Measurements from ENCODE around the gene CFAP54.

The CFAP54 gene

DNA sequence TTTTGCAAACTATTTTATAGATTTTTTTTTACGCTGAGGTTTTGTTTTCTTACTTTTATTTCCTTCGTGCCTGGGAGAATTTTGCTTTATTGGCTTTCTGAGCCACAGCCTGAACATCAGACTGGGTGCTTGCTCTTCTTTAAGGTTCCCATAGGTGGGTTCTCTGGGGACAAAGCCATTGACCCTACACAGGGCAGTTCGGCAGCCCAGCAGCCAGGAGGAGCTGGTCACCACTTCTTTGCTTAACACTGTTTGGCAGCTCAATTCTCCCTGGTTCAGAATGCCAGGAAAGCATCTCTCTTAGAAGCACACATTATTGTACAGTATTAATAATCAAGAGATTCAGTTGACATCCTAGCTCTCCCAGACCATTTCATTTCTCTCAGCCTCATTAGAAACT is 276.9 kb downstream of the CFAP54 start:
- no peak for DNase-seq (ENCODE audit: low spot score)

DNA sequence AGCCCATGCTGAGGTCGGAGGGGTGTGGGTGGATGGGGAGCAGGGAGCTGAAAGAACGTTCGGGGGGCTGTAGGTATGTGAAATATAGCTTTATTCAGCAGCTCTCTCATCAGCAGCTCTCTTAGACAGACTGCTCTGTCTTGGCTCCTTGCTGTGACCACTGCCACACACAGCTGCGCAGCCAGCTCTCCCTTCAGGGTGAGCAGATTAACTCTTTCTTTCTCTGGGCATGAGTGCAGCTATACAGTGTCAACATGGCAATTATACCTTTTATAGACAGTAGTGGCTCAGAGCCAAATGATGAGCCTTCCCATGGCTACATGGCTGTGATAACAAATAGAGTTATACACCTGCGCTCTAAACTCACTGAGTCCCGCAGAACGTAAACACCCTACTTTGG is 280.0 kb downstream of the CFAP54 start:
- DNase-seq (ENCODE audit: low spot score), result no peak

DNA sequence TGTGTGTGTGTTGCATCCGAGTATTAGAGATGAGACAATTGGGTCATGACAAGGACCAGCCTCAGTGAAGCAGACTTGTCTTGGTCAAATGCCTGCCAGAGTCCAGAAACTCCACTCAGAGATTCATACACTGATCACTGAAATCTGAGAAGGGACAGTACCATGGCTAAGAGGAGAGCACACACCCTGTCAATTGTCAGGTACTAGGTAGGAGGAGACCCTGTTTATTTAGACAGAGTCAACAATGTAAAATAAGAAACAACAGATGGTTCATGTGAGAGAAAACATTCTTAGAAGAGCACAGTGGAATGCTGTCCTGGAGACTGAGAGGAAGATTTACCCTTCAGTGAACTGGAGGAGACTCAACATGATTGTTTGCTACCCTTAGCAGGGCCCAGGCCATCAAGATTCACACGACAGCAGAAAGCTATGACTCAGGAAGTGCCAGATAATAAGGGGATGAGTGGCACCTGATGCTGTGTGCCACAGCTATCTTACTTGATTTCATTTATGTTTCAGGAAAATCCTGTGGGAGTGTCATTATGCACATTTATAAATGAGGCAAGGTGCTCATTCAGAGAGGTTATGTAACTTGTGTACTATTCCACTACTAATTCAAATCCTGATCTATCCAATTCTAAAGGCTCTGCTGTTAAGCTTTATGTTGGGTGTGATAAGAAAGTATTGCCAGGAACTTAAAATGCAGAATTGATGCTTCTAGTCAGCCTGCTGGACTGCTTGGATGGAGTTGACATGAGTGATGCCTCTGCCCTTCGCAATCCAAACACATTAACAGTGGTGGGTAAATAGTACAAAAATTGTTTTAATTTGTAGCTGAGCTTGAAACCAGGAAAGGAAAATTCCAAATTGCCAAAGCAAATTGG is 281.1 kb downstream of the CFAP54 start:
- no peak for DNase-seq (ENCODE audit: low spot score)

DNA sequence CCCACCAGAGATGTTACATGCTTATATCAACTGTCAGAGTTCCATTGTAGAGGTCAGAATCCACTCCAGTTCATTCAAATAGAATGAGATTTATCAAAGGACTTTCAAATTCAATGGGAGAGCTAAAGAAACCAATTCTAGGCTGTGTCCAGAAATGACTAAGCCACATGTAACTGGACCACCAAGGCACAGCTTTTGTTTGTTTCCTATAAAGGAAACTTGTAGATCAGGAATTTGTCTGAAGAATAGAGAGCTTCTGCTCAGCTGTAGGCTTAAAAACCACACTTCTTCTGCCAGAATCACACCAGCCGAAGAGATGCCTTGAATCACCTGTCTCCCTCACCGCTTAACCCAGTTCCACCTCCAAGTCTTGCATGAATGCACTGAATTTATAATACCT is 283.7 kb downstream of the CFAP54 start:
- DNase-seq (ENCODE audit: low spot score), result no peak

DNA sequence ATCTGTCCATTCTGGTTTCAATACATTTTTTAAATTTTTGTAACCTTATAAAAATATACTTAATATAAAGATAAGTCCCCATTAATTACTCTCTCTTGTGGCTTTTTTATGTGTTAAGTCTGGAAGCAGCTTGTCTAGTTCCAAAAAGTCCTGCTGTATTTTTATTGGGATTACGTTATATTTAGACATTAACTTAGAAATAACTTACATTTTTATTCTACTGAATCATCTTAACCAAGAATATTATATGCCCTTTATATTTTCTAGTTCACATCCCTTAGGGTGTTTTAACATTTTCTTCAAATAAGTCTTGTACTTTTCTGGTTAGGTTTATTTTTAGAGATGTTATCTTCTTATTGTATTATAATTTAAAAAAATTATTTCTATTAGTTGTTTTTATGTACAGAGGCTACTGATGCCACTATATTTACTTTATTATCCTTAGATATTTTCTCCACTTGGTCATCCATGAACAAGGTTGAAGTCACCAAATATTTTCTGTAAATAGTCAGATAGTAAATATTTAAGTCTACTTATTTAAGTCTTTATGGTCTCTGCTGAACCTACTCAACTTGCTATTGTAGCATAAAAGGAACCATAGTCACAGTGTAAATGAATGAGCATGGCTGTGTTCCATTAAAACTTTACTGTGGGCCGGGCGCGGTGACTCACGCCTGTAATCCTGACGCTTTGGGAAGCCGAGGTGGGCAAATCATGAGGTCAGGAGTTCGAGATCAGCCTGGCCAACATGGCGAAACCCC is 285.3 kb downstream of the CFAP54 start:
- no peak for DNase-seq (ENCODE audit: low spot score)

DNA sequence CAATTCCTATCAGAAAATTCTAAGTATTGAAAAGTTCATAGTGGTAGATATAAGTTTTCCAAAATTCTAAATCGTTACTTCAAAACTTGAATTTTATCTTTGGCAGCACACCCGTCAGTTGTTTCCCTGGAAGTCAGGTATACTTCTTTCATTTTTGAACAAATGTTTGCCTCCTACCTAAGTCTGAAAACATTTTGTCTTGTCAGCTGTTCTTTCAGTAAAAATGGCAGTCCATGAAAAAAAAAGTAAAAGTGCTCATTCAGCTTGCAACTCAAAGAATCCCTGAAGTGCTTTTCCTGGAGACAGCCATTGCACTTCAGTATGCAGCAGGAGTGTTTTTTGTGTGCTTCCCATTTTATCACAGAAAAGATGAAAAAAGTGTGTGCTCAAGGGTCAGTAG is 287.5 kb downstream of the CFAP54 start:
- DNase-seq (ENCODE audit: low spot score), result no peak

DNA sequence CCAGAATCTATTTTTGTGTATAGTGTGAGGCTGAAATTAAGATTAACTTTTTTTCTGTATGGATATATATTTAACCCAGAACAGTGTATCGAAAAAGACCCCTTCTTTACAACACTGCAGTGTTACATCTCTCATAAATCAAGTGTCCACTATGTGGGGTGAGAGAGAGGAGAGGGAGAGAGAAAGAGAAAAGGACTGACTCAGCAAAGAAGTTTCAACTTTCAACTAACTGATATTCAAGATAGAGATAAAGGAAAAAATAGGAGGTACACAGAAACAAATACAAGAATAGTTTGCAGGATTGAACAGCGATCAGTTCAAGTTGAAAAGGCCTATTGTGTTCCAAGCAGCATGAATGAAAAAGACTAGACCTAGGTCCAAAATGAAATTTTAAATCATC is 291.0 kb downstream of the CFAP54 start:
- DNase-seq (ENCODE audit: low spot score), result no peak

DNA sequence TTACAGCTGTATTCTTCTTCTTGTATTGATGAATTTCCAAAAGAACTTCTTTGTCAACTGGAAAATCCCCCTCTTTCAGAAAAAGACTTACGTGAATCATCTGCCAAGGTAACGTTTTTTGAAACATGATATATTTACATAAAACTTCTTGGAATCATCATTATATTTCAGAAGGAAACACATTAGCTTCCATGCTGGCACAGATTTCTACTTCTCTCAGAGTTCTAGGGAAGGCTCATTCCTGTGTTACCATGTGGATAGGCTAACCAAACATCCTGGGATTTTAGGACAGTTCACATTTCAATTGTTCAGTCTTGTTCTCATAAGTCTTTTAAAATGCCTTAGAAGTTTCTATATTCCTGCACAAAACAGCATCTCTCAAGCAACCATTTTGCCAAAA is 297.4 kb downstream of the CFAP54 start:
- no peak for DNase-seq (ENCODE audit: low spot score)

DNA sequence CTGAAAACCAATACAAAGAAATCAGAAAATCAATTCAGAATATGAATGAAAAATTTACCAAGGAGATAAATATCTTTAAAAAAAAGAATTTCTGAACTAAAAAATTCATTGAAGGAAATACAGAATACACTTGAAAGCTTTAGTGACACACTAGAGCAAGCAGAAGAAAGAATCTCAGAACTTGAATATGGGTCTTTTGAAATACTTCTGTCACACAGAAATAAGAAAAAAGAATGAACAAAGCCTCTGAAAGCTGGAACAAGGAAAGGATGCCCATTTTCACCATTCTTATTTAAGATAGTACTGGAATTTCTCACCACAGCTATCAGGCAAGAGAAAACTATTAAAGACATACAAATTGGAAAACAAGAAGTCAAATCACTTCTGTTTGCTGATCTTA is 314.6 kb downstream of the CFAP54 start:
- no peak for DNase-seq (ENCODE audit: low spot score)

DNA sequence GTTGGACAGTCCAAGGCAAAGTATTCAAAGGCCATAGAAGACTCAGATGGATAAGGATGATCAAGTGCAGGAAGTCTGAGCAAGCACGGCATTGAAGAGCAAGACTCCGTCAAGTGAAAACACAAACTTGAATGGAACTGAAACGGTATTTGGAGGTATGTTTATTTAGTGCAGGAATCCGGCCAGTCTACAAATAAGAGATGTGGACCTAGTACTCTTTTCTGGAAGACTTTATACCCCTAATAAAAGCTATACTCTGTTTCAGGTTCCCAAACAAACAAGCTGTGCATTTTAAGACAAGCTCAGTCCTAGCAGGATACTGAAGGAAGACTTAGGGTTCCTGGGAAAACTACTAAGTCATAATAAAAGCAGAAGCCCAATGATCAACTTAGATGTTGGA is 316.9 kb downstream of the CFAP54 start:
- no peak for DNase-seq (ENCODE audit: low spot score)

DNA sequence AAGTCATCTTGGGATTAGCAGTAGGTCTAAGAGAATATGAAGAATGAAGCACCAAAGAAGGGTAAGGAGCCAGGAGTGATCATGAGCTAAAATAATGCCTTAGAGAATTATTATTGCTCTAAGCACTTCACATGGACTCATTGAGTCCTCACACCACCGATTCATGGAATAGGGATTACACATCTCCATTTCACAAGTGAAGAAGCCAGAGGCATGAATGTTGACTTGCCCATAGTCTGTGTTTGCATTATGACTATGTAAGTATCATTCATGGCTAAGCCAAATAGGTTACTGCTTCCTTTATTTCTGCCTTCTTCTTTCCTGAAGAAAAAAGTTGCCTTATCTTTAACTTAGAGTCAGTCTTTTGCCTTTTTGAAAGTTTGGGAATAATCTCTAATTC is 318.4 kb downstream of the CFAP54 start:
- DNase-seq (ENCODE audit: low spot score), result no peak

DNA sequence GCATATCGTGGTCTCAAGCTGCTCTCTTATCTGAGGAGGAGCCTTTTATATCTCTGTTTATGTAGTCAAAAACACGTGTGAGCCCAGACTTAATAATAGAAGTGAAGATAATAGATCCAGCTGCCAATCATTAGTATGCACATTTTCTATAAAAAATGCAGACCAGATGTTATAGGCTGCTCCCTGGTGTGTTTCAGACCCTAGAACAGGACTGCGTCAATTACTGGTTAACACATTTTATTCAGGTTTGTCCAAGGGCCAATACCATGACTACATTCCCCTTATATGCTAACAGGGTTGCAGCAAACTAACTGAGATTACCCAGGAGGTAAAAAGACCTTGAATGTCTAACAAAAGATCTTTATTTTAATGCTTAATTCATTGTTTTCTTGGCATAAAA is 319.2 kb downstream of the CFAP54 start:
- no peak for DNase-seq (ENCODE audit: low spot score)

DNA sequence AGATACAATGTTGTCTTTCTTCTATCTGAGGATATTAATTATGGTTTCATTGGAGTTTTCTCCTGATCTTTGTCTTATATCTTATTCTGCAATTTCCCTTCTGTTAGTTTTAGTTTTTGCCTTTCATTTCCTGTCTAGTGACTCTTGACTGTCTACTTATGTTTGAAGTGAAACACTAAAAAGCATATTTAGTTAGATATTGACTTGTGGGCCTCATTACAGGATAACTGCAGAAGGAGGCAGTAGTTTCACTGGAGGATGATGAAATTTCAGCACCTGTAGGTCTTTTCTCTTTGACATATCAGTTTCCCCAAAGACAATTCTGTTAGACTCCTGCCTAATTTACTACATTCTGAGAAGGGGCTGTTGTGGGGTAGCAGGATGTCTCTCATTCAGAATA is 320.1 kb downstream of the CFAP54 start:
- no peak for DNase-seq (ENCODE audit: low spot score)

DNA sequence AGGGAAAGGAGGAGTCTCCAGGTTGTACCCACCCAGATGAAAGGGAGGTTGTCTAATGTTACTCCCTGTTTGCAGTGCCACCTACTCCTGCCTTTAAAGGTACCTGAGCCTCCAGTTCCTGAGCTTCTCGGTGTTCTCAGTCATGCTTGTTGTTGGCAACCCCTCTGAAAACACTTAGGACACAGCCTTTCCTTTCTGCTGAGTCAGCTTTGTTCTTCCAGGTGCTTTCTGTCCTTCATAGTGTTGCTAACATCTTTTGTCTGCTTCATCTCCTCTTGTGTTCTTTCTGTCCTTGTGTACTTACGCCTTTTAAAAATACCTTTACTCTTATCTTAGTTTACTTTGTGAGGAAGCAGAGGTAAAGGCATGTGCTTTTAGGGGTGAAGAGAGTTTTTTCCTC is 320.7 kb downstream of the CFAP54 start:
- DNase-seq (ENCODE audit: low spot score), result no peak

DNA sequence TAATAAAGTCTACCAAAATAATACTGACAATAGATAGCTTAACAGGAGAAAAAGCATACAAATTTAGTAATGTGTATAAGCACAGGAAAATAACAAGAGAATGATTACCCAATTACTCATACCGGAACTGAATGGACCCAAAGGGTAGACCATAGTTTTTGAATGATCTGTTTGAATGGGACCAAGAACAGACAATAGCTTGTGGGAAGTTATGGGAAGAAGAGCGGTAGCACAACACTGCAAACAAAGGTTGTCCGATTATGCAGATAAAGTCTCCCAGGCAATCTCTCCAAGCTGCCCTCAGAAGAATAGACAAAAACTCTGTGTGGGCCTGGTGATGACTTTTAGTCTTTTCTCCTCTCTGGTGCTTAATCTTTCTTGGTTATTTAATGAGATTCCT is 321.1 kb downstream of the CFAP54 start:
- no peak for DNase-seq (ENCODE audit: low spot score)

DNA sequence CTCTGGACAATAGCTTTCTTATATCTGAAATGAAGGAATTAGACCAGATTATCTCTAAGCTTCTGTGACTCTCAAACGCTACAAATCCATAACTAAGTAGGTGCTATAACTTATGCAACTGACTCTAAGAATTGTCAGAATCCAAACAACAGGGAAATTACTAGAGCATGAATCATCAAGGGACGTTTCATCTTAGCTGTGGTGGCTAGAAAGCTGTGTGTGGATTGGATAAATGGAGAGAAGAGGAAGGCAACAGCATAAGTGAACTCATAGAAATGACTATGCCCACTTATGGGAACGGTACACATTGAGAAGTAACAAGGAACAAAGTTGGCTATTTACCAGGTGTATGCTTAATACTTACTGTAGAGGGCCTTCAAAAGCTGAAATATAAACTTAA is 321.7 kb downstream of the CFAP54 start:
- DNase-seq (ENCODE audit: low spot score), result no peak

DNA sequence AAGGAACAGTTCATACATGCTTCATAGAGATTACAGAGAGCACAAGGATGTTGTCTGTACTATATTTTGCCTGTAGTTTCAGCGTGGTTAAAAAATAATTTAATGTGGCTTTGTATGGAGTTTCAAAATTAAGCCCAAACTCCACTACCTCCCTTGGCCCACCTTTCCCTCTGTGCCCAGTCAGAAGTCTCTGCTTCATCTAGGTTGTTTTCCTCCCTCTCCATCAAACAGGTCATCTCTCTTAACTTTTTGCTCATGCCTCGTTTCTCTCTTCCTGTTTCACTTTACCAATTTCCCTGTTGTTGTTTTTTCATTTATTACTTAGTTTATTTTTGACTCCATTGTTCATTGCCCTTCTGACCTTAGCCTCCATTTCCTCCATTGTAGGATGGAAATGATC is 322.8 kb downstream of the CFAP54 start:
- DNase-seq (ENCODE audit: low spot score), result no peak

DNA sequence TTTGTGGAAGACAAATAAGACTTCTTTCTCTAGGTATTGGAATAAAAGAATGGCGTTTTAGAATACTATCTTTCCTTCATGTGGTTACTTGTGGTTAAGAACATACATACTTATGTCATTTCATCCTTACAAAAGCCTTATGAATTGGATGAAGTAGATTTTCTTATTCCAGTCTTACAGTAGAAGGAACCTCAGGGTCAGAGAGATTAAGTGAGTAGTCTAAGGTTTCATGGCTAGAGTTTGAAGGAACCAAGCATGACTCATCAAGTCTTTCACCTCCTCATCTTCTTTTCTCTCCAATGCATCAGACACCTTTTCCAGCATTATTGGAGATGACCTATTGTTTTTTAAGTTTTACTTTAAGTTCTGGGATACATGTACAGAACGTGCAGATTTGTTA is 324.8 kb downstream of the CFAP54 start:
- DNase-seq (ENCODE audit: low spot score), result no peak

DNA sequence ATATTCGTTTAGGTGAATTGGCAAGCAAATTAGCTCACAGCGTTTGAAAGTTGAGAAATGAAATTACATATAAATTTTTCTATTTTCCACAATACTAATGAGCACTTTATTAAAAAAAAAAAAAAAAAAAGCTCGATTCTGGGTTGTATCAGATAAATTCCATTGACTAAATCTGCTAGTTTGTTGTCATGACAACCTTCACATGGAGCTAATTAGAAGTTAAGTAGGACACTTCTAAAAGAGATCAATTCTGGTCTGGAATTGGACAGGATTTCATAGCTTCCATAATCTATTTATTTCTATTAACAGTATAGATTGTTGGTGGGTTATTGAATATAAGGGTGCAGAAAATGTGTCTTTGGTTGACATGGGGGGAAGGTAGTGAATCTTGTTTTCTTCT is 332.2 kb downstream of the CFAP54 start:
- no peak for DNase-seq (ENCODE audit: low spot score)

DNA sequence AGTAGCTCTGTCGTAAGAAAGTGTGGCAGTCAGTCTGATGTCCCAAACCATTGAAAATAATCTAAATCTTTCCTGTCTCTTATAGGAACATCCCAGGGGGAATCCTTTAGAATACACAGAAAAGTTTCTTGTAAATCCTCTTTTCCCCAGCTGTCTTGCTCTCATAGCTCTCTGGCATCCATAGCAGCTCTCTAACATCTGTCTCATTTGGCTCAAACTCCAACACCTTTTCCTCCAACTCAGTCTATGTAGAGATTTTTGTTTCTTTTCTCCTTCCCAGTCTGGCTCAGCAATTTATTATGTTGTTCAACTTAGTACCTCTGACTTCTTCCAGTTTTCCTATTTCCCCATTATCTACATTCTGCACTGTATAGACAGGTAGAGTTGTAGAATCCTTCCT is 333.3 kb downstream of the CFAP54 start:
- DNase-seq (ENCODE audit: low spot score), result no peak

DNA sequence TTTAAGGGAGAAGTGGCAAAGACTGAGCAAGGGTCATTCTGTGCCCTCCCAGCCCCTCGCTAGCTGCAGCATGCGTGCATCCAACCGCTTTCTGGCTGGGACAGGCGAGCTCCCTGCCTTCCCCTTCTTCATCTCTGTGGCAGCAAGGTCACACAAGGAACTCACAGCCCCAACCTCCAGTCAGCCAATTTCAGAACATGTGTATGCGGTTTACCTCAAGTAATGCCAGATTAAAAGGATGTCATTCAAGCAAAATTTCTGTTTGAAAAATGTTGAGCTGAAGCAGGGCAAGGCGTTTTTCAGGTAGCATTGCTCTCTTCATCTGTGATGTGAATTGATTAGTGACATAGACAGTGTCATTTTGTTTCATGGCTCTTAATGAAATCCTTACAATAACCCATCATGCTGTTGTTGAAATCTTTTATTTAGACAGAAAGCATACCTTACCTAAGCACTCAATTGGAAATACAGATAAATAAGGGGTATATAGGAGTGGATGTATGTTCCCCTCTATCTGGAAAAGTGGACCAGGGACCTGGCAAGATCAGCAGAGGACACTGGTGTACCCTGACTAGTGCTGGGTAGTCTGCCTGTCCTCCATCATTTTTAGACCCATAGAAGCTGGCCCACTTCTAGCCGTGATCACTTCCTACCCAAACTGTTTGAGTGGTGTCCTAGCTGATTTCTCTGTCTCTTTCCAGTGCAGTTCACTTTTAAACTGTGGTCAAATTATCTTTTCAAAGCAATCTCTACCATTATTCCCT is 334.9 kb downstream of the CFAP54 start:
- no peak for DNase-seq (ENCODE audit: low spot score)

DNA sequence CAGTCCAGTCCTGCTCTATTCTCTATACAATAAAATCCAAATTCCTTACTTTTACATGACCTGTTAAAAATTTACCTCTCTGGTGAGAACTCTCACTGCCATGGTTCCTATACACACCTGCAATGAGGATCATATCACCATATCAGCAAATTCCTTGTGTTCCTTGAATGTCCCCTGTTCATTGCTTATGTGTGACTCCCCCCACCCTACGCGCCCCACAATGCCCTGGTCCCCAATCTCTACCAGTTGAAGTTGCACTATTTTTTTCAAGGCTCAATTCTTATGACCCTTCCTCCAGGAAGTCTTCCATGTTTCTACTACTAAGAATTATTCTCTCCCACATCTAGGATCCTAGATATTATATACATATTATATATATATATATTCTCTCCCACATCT is 335.5 kb downstream of the CFAP54 start:
- DNase-seq (ENCODE audit: low spot score), result no peak

Data from CD4-positive, alpha-beta T cell treated with Interleukin-15 for 4 hours (primary cell).